SU-DHL-6 (cell line): ENCODE data around the gene TAS2R60.

Source experiments
- H2AFZ ChIP-seq: fragments of 200-600 bp; sonication (generic); 2 replicates; pipeline ENCODE4 v1.6.1; 2014; ENCODE audit warnings: low read depth, mild to moderate bottlenecking, moderate library complexity, mixed read lengths, antibody characterized with exemption, low read length; ENCODE audit not compliant: severe bottlenecking
- H3F3A ChIP-seq: fragments of 200-600 bp; shearing (Covaris generic); 2 replicates; pipeline ENCODE4 v1.6.0; 2016; ENCODE audit warnings: antibody characterized with exemption, mild to moderate bottlenecking; ENCODE audit not compliant: insufficient read depth
- H3K27ac ChIP-seq: fragments of 200-600 bp; sonication (generic); 2 replicates; pipeline ENCODE4 v1.5.1; 2016; ENCODE audit warnings: low read depth, mild to moderate bottlenecking, low read length, moderate library complexity, mixed read lengths
- H3K27me3 ChIP-seq: fragments of 200-600 bp; sonication (generic), shearing (Covaris generic); 2 replicates; pipeline ENCODE4 v1.6.0; 2014; ENCODE audit warnings: mild to moderate bottlenecking, low read length
- H3K36me3 ChIP-seq: fragments of 200-600 bp; sonication (generic); 2 replicates; pipeline ENCODE4 v1.6.1; 2014; ENCODE audit warnings: mild to moderate bottlenecking, low read length, mixed read lengths
- H3K4me2 ChIP-seq: fragments of 300-600, 200-600 bp; shearing (Covaris generic), sonication (generic); 2 replicates; pipeline ENCODE4 v1.6.0; 2014; ENCODE audit warnings: low read length, low read depth, mild to moderate bottlenecking; ENCODE audit not compliant: poor library complexity, severe bottlenecking
- H3K4me3 ChIP-seq: fragments of 200-600 bp; sonication (generic); 2 replicates; pipeline ENCODE4 v1.5.1; 2014; ENCODE audit warnings: antibody characterized with exemption, low read length, mild to moderate bottlenecking, mixed read lengths; ENCODE audit not compliant: insufficient read depth, poor library complexity, severe bottlenecking
- H3K79me2 ChIP-seq: fragments of 200-600 bp; sonication (generic); 2 replicates; pipeline ENCODE4 v1.6.1; 2014; ENCODE audit warnings: mild to moderate bottlenecking, low read length, moderate library complexity; ENCODE audit not compliant: insufficient read depth
- H3K9ac ChIP-seq: fragments of 200-600 bp; sonication (generic); 2 replicates; pipeline ENCODE4 v1.7.0; 2014; ENCODE audit warnings: mild to moderate bottlenecking, low read length
- H3K9me2 ChIP-seq: fragments of 200-600 bp; sonication (generic); replicated peaks from 2 replicates; pipeline ENCODE4 v1.6.1; 2014; ENCODE audit warnings: low read length; ENCODE audit not compliant: insufficient read depth
- H3K9me3 ChIP-seq: fragments of 200-600 bp; sonication (generic); 2 replicates; pipeline ENCODE4 v1.6.1; 2014; ENCODE audit warnings: low read length, mixed read lengths; ENCODE audit not compliant: insufficient read depth
- H4K20me1 ChIP-seq: fragments of 200-600 bp; sonication (generic); 2 replicates; pipeline ENCODE4 v1.6.1; 2014; ENCODE audit warnings: low read depth, mild to moderate bottlenecking, antibody characterized with exemption, low read length, moderate library complexity, mixed read lengths
- CTCF ChIP-seq: fragments of 200-600 bp; sonication (generic); IDR thresholded peaks from one replicate; pipeline ENCODE4 v1.5.1; 2017; ENCODE audit warnings: antibody characterized with exemption, mild to moderate bottlenecking, low read length, moderate library complexity; ENCODE audit not compliant: insufficient read depth, poor library complexity, severe bottlenecking
- EZH2phosphoT487 ChIP-seq: fragments of 200-600 bp; sonication (generic), shearing (Covaris generic); conservative IDR thresholded peaks from 2 replicates; pipeline ENCODE4 v1.6.1; 2018; ENCODE audit warnings: mild to moderate bottlenecking, antibody characterized with exemption, low read length, moderate library complexity, mixed read lengths

Gene TAS2R60

GRCh38 chr7:143492799-143493739, 49.8 kb downstream of the TAS2R60 start:
- H3K4me2 ChIP-seq, result no peak overlapping the region
- H4K20me1 ChIP-seq, result no peaks in the 10 kb centered on the region
- no peak overlapping the region for H3K9ac ChIP-seq
- H3K27me3 ChIP-seq, result no peaks in the 10 kb centered on the region
- no peaks in the 10 kb centered on the region for H3K9me3 ChIP-seq
- H3F3A ChIP-seq, result no peaks in the 10 kb centered on the region
- H3K4me3 ChIP-seq, result no peak overlapping the region
- H3K79me2 ChIP-seq, result no peaks in the 10 kb centered on the region
- H3K36me3 ChIP-seq, result no peaks in the 10 kb centered on the region
- no peak for TF ChIP-seq EZH2phosphoT487
- TF ChIP-seq CTCF, result no peak
- no peak overlapping the region for H2AFZ ChIP-seq
- 0 out of 2 replicates have a peak, but pooled peaks cover 3% of the 10 kb centered on the region for H3K9me2 ChIP-seq
- no peak overlapping the region for H3K27ac ChIP-seq

GRCh38 chr7:143493751-143494150, 50.5 kb downstream of the TAS2R60 start:
- no peak for TF ChIP-seq CTCF
- TF ChIP-seq EZH2phosphoT487, result no peak
- Histone ChIP-seq H2AFZ (no peak overlapping the region), H3K4me3 (no peak overlapping the region), H3K9me3 (no peaks in the 10 kb centered on the region), H3K27ac (no peak overlapping the region), H4K20me1 (no peaks in the 10 kb centered on the region), H3K79me2 (no peaks in the 10 kb centered on the region), H3F3A (no peaks in the 10 kb centered on the region), H3K9me2 (0 out of 2 replicates have a peak, but pooled peaks cover 3% of the 10 kb centered on the region), H3K4me2 (no peak overlapping the region), H3K36me3 (no peaks in the 10 kb centered on the region), H3K9ac (no peak overlapping the region), H3K27me3 (no peaks in the 10 kb centered on the region)
